Esophagus squamous epithelium (tissue), 4 donors: ENCODE results near the gene TSPAN31.

Experiments
- CTCF ChIP-seq, 6 experiments: fragments of 450-650 bp in 4 of 6; fragments of 200-600 bp in 2 of 6; sonication (generic) in 2 of 6; IDR thresholded peaks; one replicate each; pipeline ENCODE4 v1.5.1; 2016 to 2019; ENCODE audit warnings: antibody characterized with exemption in 6 of 6, mild to moderate bottlenecking in 4 of 6, moderate library complexity in 4 of 6
- POLR2A ChIP-seq, 4 donors: fragments of 450-650 bp; IDR thresholded peaks; one replicate each; pipeline ENCODE4 v1.6.1; 2017; ENCODE audit warnings: antibody characterized with exemption in 4 of 4, mild to moderate bottlenecking in 4 of 4, moderate library complexity in 3 of 4

GRCh38 chr12:57735952-57736740, 8.7 kb upstream of the TSPAN31 start:
- no peak for TF ChIP-seq CTCF (IDR thresholded peaks at IDR 0.05)
- TF ChIP-seq POLR2A (IDR thresholded peaks at IDR 0.05) = no peak
